IPS-20b (cell line): Measurements from ENCODE around the gene ARF1.

Experiments
- H3K27ac ChIP-seq: one replicate; pipeline ENCODE4 v1.5.1; 2013; ENCODE audit warnings: low read length
- H3K27me3 ChIP-seq: 2 replicates; pipeline ENCODE4 v1.6.1; 2013; ENCODE audit warnings: mild to moderate bottlenecking, low read length, inconsistent platforms; ENCODE audit not compliant: insufficient read depth
- H3K36me3 ChIP-seq: 2 replicates; pipeline ENCODE4 v1.6.1; 2013; ENCODE audit warnings: low read depth, mild to moderate bottlenecking, inconsistent platforms, low read length, moderate library complexity; ENCODE audit not compliant: insufficient read depth
- H3K4me1 ChIP-seq: 2 replicates; pipeline ENCODE4 v1.6.1; 2013; ENCODE audit warnings: mild to moderate bottlenecking, control low read depth, inconsistent platforms, low read length, moderate library complexity; ENCODE audit not compliant: insufficient read depth
- H3K4me3 ChIP-seq: 2 replicates; pipeline ENCODE4 v1.5.1; 2013; ENCODE audit warnings: mild to moderate bottlenecking, low read length, inconsistent platforms
- H3K9ac ChIP-seq: 2 replicates; pipeline ENCODE4 v1.6.1; 2013; ENCODE audit warnings: low read depth, mild to moderate bottlenecking, inconsistent platforms, low read length, moderate library complexity
- H3K9me3 ChIP-seq: 2 replicates; pipeline ENCODE4 v1.6.1; 2013; ENCODE audit warnings: mild to moderate bottlenecking, low read depth, low read length, inconsistent platforms; ENCODE audit not compliant: insufficient read depth

The ARF1 gene

GRCh38 chr1:228058949-228059633 lies 23.4 kb upstream of the ARF1 start:
- Histone ChIP-seq H3K9me3 (no peaks in the 10 kb centered on the region), H3K27ac (no peak overlapping the region), H3K4me1 (0 out of 2 replicates have a peak, but pooled peaks cover 3% of the 10 kb centered on the region), H3K9ac (no peak overlapping the region), H3K4me3 (peak overlapping the region; percentile 60; the same call in 1 of the 2 replicates), H3K27me3 (peaks cover 90% of the 10 kb centered on the region), H3K36me3 (no peaks in the 10 kb centered on the region)

DNA sequence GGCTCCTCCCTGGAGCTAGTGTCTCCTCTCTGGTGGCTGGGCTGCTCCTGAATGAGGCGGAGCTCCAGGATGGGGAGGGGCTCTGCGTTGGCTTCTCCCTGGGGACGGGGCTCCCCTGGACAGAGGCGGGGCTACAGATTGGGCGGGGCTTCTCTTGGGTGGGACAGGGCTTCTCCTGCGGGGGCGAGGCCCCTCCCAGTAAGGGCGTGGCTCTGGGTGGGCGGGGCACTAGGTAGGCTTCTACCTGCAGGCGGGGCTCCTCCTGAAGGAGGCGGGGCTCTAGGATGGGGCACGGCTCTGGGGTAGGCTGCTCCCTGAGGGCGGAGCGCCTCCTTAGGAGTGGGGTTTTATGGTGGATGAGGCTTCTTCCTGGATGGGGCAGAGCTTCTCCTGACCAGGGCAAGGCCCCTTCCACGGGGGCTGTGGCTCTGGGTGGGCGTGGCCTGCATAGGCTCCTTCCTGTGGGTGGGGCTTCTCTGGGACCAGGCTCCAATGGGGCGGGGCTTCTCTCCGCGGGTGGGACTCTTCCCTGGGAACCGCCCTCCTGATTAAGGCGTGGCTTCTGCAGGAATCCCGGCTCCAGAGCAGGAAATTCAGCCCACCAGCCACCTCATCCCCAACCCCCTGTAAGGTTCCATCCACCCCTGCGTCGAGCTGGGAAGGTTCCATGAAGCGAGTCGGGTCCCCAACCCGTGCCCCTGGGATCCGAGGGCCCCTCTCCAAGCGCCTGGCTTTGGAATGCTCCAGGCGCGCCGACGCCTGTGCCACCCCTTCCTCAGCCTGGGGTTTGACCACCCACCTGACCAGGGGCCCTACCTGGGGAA lies 22.7 kb upstream of the ARF1 start:
- no peaks in the 10 kb centered on the region for H3K36me3 ChIP-seq
- no peak overlapping the region for H3K27ac ChIP-seq
- H3K4me1 ChIP-seq: 0 out of 2 replicates have a peak, but pooled peaks cover 3% of the 10 kb centered on the region
- H3K9ac ChIP-seq: peak overlapping the region; percentile 58; the same call in 1 of the 2 replicates
- peaks cover 95% of the 10 kb centered on the region for H3K27me3 ChIP-seq
- H3K4me3 ChIP-seq: peak overlapping the region; percentile 68
- H3K9me3 ChIP-seq: no peaks in the 10 kb centered on the region

- Histone ChIP-seq H3K36me3 (no peaks in the 10 kb centered on the region), H3K4me1 (0 out of 2 replicates have a peak, but pooled peaks cover 3% of the 10 kb centered on the region), H3K4me3 (peak overlapping the region; percentile 68), H3K27ac (no peak overlapping the region), H3K27me3 (peaks cover 99% of the 10 kb centered on the region), H3K9me3 (no peaks in the 10 kb centered on the region), H3K9ac (peak overlapping the region; percentile 58; the same call in 1 of the 2 replicates)
Measured at GRCh38 chr1:228060458-228061190, 21.9 kb upstream of the ARF1 start.

- Histone ChIP-seq H3K27me3 (peaks cover 99% of the 10 kb centered on the region), H3K27ac (no peak overlapping the region), H3K9me3 (no peaks in the 10 kb centered on the region), H3K9ac (no peak overlapping the region), H3K36me3 (no peaks in the 10 kb centered on the region), H3K4me1 (0 out of 2 replicates have a peak, but pooled peaks cover 3% of the 10 kb centered on the region), H3K4me3 (peak overlapping the region; percentile 68; the same call in 1 of the 2 replicates)
Measured at GRCh38 chr1:228061411-228062084, 21.0 kb upstream of the ARF1 start.

DNA sequence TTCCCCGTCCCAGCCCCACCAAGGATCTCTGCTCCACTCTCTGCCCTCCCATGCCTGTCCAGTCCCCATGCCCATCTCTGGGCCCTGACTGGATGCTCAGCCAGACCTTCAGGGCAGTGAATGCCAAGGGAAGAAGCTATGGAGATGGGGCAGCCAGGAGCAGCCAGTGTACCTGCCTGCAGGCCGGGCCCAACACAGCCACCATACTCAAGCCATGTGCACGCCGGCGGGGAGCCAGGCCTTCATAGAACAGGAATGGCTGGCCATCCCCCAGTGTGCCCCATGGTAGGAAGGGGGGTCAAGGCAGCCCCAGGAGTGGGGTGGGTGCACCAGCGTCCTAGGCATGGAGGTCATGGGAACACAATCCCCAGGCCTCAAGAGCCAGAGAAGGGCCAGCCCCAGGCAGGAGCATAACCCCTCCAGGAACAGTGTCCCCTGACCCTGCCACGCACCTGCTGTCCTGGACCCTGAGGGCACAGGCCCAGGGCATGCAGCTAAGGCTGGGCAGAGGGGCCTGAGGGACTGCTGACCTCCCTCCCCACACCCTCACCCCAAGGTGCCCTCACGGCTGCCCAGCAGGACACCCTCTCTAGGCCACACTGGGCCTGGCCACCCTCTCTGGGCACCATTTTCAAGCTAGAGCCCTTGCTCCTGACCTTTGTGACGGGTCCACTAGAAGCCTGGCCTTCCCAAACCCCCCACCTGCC lies 20.3 kb upstream of the ARF1 start:
- H3K4me3 ChIP-seq: no peak overlapping the region
- no peaks in the 10 kb centered on the region for H3K36me3 ChIP-seq
- no peaks in the 10 kb centered on the region for H3K9me3 ChIP-seq
- H3K27ac ChIP-seq: no peak overlapping the region
- H3K9ac ChIP-seq: no peak overlapping the region
- peaks cover 99% of the 10 kb centered on the region for H3K27me3 ChIP-seq
- H3K4me1 ChIP-seq: 0 out of 2 replicates have a peak, but pooled peaks cover 3% of the 10 kb centered on the region

- Histone ChIP-seq H3K27me3 (peaks cover 99% of the 10 kb centered on the region), H3K36me3 (no peaks in the 10 kb centered on the region), H3K4me1 (0 out of 2 replicates have a peak, but pooled peaks cover 3% of the 10 kb centered on the region), H3K4me3 (no peak overlapping the region), H3K9me3 (no peaks in the 10 kb centered on the region), H3K9ac (no peak overlapping the region), H3K27ac (no peak overlapping the region)
Measured at GRCh38 chr1:228062812-228063211, 19.7 kb upstream of the ARF1 start.

- Histone ChIP-seq H3K36me3 (no peaks in the 10 kb centered on the region), H3K9ac (no peak overlapping the region), H3K4me1 (0 out of 2 replicates have a peak, but pooled peaks cover 3% of the 10 kb centered on the region), H3K9me3 (no peaks in the 10 kb centered on the region), H3K27ac (no peak overlapping the region), H3K4me3 (no peak overlapping the region), H3K27me3 (peaks cover 99% of the 10 kb centered on the region)
Measured at GRCh38 chr1:228063251-228064191, 19.0 kb upstream of the ARF1 start.

DNA sequence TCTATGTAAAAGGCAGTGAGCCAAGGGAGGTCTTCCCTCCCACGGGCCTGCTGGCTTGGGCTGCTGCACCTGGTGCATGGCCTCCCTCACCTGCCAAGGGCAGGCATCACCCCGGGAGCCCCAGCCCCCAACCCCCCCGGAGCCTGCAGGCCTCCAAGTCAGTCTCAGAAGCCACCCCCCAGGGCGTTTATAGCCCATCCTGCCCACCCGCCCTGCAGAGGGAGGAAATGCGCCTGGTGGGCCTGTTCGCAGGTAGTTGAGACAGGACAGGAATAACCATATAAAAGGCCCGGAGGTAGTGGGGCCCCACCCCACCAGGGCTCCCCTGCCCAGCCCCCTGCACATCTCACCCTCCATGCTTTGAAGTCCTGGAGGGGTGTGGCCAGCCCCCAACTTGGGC lies 18.2 kb upstream of the ARF1 start:
- Histone ChIP-seq H3K4me1 (0 out of 2 replicates have a peak, but pooled peaks cover 3% of the 10 kb centered on the region), H3K27me3 (peaks cover 99% of the 10 kb centered on the region), H3K9me3 (no peaks in the 10 kb centered on the region), H3K4me3 (no peak overlapping the region), H3K36me3 (no peaks in the 10 kb centered on the region), H3K27ac (no peak overlapping the region), H3K9ac (no peak overlapping the region)

GRCh38 chr1:228064741-228065542 lies 17.6 kb upstream of the ARF1 start:
- Histone ChIP-seq H3K9me3 (no peaks in the 10 kb centered on the region), H3K36me3 (no peaks in the 10 kb centered on the region), H3K4me1 (0 out of 2 replicates have a peak, but pooled peaks cover 3% of the 10 kb centered on the region), H3K27ac (no peak overlapping the region), H3K27me3 (peaks cover 99% of the 10 kb centered on the region), H3K9ac (no peak overlapping the region), H3K4me3 (no peak overlapping the region)
